GM19452 (cell line): ENCODE data around the gene PKHD1.

Experiments
- ATAC-seq: cut with Tn5 transposase; IDR thresholded peaks from one replicate; pipeline ENCODE4 v1.9.1; 2021; ENCODE audit not compliant: unreplicated experiment

Gene PKHD1

GRCh38 chr6:52104979-52105378, 17.6 kb upstream of the PKHD1 start:
- ATAC-seq: no peak

- no peak for ATAC-seq
Observed at GRCh38 chr6:52103623-52104022, 16.2 kb upstream of the PKHD1 start.

- no peak for ATAC-seq
Observed at GRCh38 chr6:52102405-52102804, 15.0 kb upstream of the PKHD1 start.

- ATAC-seq: no peak
Observed at GRCh38 chr6:52098721-52099120, 11.3 kb upstream of the PKHD1 start.

- no peak for ATAC-seq
Observed at GRCh38 chr6:52089758-52090348, 2.4 kb upstream of the PKHD1 start.

GRCh38 chr6:52086741-52087140, 672 bp downstream of the PKHD1 start:
- no peak for ATAC-seq

- no peak for ATAC-seq
Observed at GRCh38 chr6:52081237-52081636, 6.2 kb downstream of the PKHD1 start.

- ATAC-seq: no peak
Observed at GRCh38 chr6:52077961-52078625, 9.3 kb downstream of the PKHD1 start.

GRCh38 chr6:52077180-52077884, 10.1 kb downstream of the PKHD1 start:
- no peak for ATAC-seq

- no peak for ATAC-seq
Observed at GRCh38 chr6:52076791-52077179, 10.6 kb downstream of the PKHD1 start.

- ATAC-seq: no peak
Observed at GRCh38 chr6:52074716-52075115, 12.7 kb downstream of the PKHD1 start.

- ATAC-seq: no peak
Observed at GRCh38 chr6:52074155-52074554, 13.3 kb downstream of the PKHD1 start.

- no peak for ATAC-seq
Observed at GRCh38 chr6:52065621-52066020, 21.8 kb downstream of the PKHD1 start.

- peak; percentile 98 for ATAC-seq
Observed at GRCh38 chr6:52063584-52064344, 23.6 kb downstream of the PKHD1 start.

GRCh38 chr6:52061481-52061880, 25.9 kb downstream of the PKHD1 start:
- ATAC-seq: no peak

GRCh38 chr6:52059821-52060220, 27.6 kb downstream of the PKHD1 start:
- ATAC-seq: no peak

- no peak for ATAC-seq
Observed at GRCh38 chr6:52055451-52055850, 32.0 kb downstream of the PKHD1 start.

GRCh38 chr6:52053038-52053695, 34.2 kb downstream of the PKHD1 start:
- ATAC-seq: no peak

GRCh38 chr6:52050051-52050405, 37.4 kb downstream of the PKHD1 start:
- no peak for ATAC-seq

- no peak for ATAC-seq
Observed at GRCh38 chr6:52049252-52050050, 38.0 kb downstream of the PKHD1 start.
